Coronary artery (tissue), 2 donors: ENCODE measurements around the gene PCIF1.

Source experiments
- DNase-seq: peaks from one replicate; pipeline ENCODE4 v3.0.0-alpha.2; 2017; ENCODE audit warnings: low spot score
- H3K27ac ChIP-seq, 2 donors: fragments of 200-600 bp; sonication (generic); one replicate each; pipeline ENCODE4 v1.5.1; 2016 to 2019
- H3K4me3 ChIP-seq: fragments of 200-600 bp; sonication (generic); 2 replicates; pipeline ENCODE4 v1.5.1; 2016; ENCODE audit warnings: mild to moderate bottlenecking, moderate library complexity
- CTCF ChIP-seq: fragments of 200-600 bp; sonication (generic); IDR thresholded peaks from one replicate; pipeline ENCODE4 v1.5.1; 2019; ENCODE audit warnings: antibody characterized with exemption

The PCIF1 gene

GRCh38 chr20:45965169-45966002, 30.9 kb downstream of the PCIF1 start:
- no peak overlapping the region for H3K27ac ChIP-seq
- TF ChIP-seq CTCF, result no peak
- peak; percentile 31 for DNase-seq

GRCh38 chr20:45967551-45968080, 33.1 kb downstream of the PCIF1 start:
- H3K27ac ChIP-seq, result no peak overlapping the region
- DNase-seq, result no peak
- no peak overlapping the region for H3K4me3 ChIP-seq
- no peak for TF ChIP-seq CTCF

More at GRCh38 chr20:45965169-45966002, 30.9 kb downstream of the PCIF1 start:
- no peak overlapping the region for H3K4me3 ChIP-seq

- H3K27ac ChIP-seq, result no peak overlapping the region
- TF ChIP-seq CTCF, result no peak
- no peak for DNase-seq
These were observed 33.7 kb downstream of the PCIF1 start for GRCh38 chr20:45968081-45968671.

GRCh38 chr20:45968801-45969711, 34.6 kb downstream of the PCIF1 start:
- no peak for TF ChIP-seq CTCF
- H3K27ac ChIP-seq, result peak overlapping the region in 1 of 2 donors; percentile 97
- DNase-seq, result no peak

More at GRCh38 chr20:45968081-45968671, 33.7 kb downstream of the PCIF1 start:
- no peak overlapping the region for H3K4me3 ChIP-seq

GRCh38 chr20:45969712-45970634, 35.5 kb downstream of the PCIF1 start:
- no peak for DNase-seq
- H3K27ac ChIP-seq, result peak overlapping the region; percentile 97 to 99
- TF ChIP-seq CTCF, result peak; percentile 23
- H3K4me3 ChIP-seq, result peak overlapping the region; percentile 92

More at GRCh38 chr20:45968801-45969711, 34.6 kb downstream of the PCIF1 start:
- H3K4me3 ChIP-seq, result peak overlapping the region; percentile 92
